Measurements from ENCODE around the gene CRYBB1. TPM values are rescaled to one million over a fixed set of nuclear protein-coding genes. Genes with fewer than 3 reads are reported as not detected.

Gene CRYBB1
- polyA plus RNA-seq, 1 of the 3 experiments (the other 2 are of a cell fraction), result 0.05 TPM

GRCh38 chr22:26636296-26636695, 18.5 kb upstream of the CRYBB1 start (continued):
- TF ChIP-seq IRF3 (IDR thresholded peaks at IDR 0.05; ENCODE audit: low read depth, low read length), result no peak

GRCh38 chr22:26635117-26635516, 17.3 kb upstream of the CRYBB1 start:
- Histone ChIP-seq H3K4me3 (ENCODE audit: low read depth in 2 of 2, low read length in 1 of 2) (no peak overlapping the region), H3K9me3 (no peaks in the 10 kb centered on the region), H3K36me3 (replicated peaks in 1 of 2; ENCODE audit: control insufficient read depth in 1 of 2, insufficient read depth in 2 of 2, low read length in 1 of 2) (no peaks in the 10 kb centered on the region), H3K79me2 (ENCODE audit: insufficient read depth) (no peaks in the 10 kb centered on the region), H4K20me1 (ENCODE audit: insufficient read depth) (no peaks in the 10 kb centered on the region), H3K27me3 (ENCODE audit: insufficient read depth) (peaks cover 5% of the 10 kb centered on the region; the same call in 1 of the 2 replicates), H2AFZ (ENCODE audit: low read depth) (no peak overlapping the region), H3K4me1 (ENCODE audit: control insufficient read depth in 1 of 2, insufficient read depth in 2 of 2, low read depth in 1 of 2, low read length in 1 of 2) (peaks cover 0 to 2% of the 10 kb centered on the region in 2 experiments; a peak in 1 of 4 replicates), H3K27ac (ENCODE audit: low read depth in 2 of 2, low read length in 1 of 2) (no peak overlapping the region), H3F3A (replicated peaks; ENCODE audit: insufficient read depth) (no peaks in the 10 kb centered on the region), H3K9ac (no peak overlapping the region), H3K4me2 (no peak overlapping the region), H3K9me2 (no peaks in the 10 kb centered on the region)
- POLR2A ChIA-PET, result no interaction called here
- no peak for DNase-seq
- CTCF ChIA-PET, result no interaction called here
- TF ChIP-seq IRF3 (IDR thresholded peaks at IDR 0.05; ENCODE audit: low read depth, low read length), result no peak
- TF ChIP-seq ZBTB33 (IDR thresholded peaks at IDR 0.05; ENCODE audit: borderline replicate concordance, low read depth), result no peak
- no peak for TF ChIP-seq TEAD4 (IDR thresholded peaks at IDR 0.05; ENCODE audit: borderline replicate concordance, insufficient read depth)
- TF ChIP-seq JUND (IDR thresholded peaks at IDR 0.05), result no peak
- no peak for TF ChIP-seq RFX5 (IDR thresholded peaks at IDR 0.05; ENCODE audit: low read length)
- TF ChIP-seq FOSL2 (IDR thresholded peaks at IDR 0.05; ENCODE audit: borderline replicate concordance, low read depth), result no peak
- TF ChIP-seq SIN3A (IDR thresholded peaks at IDR 0.05; ENCODE audit: borderline replicate concordance, low read depth, low read length), result no peak
- no peak for TF ChIP-seq POLR2AphosphoS5 (IDR thresholded peaks at IDR 0.05; ENCODE audit: low read depth, low read length)
- TF ChIP-seq EP300 (IDR thresholded peaks at IDR 0.05; ENCODE audit: borderline replicate concordance in 1 of 2, low read depth in 1 of 2, low read length in 1 of 2), result no peak
- TF ChIP-seq RXRA (IDR thresholded peaks at IDR 0.05; ENCODE audit: borderline replicate concordance, low read depth), result no peak
- TF ChIP-seq YY1 (IDR thresholded peaks at IDR 0.05; ENCODE audit: low read depth), result no peak
- no peak for TF ChIP-seq SMC3 (IDR thresholded peaks at IDR 0.05; ENCODE audit: low read depth, low read length)
- TF ChIP-seq MEF2A (IDR thresholded peaks at IDR 0.05; ENCODE audit: borderline replicate concordance, low read depth), result no peak
- no peak for TF ChIP-seq MAX (IDR thresholded peaks at IDR 0.05; ENCODE audit: low read depth)
- TF ChIP-seq EZH2phosphoT487 (IDR thresholded peaks at IDR 0.05; ENCODE audit: borderline replicate concordance, low read depth), result no peak
- TF ChIP-seq USF1 (IDR thresholded peaks at IDR 0.05; ENCODE audit: borderline replicate concordance, low read depth), result no peak
- no peak for TF ChIP-seq FOXJ3 (CRISPR knock-in tag; IDR thresholded peaks at IDR 0.05)
- 55% methylated on average over 2 of the region's 2 CpGs for WGBS (ENCODE audit: low lambda C conversion rate)
